GM18951 (cell line): ENCODE measurements around the gene CPXM2.

Source experiments
- POLR2A ChIP-seq: IDR thresholded peaks from 4 replicates; pipeline ENCODE4 v1.6.1; 2011; ENCODE audit warnings: mild to moderate bottlenecking; ENCODE audit not compliant: insufficient read length, insufficient read depth; ENCODE audit errors: extremely low read depth
- in situ Hi-C: fragments of 300-500 bp; cut with MboI; formaldehyde crosslinking; loops from one replicate; pipeline ENCODE4 v1.12.0; 2022; ENCODE audit warnings: low sequenced_read_pairs, mixed read lengths, inconsistent platforms; ENCODE audit not compliant: unreplicated experiment

Gene CPXM2

GRCh38 chr10:123721441-123722049 is 170.1 kb downstream of the CPXM2 start:
- no peak for TF ChIP-seq POLR2A
- in situ Hi-C loops: no loop called here

GRCh38 chr10:123720536-123720935 is 171.1 kb downstream of the CPXM2 start:
- in situ Hi-C loops: no loop called here
- TF ChIP-seq POLR2A: no peak

DNA sequence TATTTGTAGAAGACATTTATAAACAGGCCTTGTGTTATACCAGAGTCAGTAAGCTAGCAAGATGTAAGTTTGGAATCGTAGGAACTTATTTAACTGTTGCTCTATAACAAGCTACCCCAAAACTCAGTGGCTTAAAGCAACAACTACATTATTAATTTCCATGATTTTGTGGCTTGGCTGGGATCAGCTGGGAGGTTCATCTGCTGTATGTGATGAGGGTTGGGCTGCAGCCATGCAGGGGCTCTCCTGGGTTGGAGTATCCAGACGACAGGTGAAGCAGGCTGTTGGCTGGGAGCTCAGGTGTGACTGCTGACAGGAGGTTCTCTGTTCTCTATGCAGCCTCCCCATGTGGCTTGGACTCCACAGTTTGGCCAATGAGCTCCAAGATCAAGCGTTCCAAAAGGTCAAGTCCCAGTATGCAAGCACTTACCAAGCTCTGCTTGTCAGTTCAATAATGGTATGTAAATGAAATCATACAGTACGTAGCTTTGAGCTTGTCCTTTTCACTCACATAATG is 173.0 kb downstream of the CPXM2 start:
- in situ Hi-C loops: no loop called here
- no peak for TF ChIP-seq POLR2A

- in situ Hi-C loops: no loop called here
- no peak for TF ChIP-seq POLR2A
Measured at GRCh38 chr10:123717336-123717735, 174.3 kb downstream of the CPXM2 start.

DNA sequence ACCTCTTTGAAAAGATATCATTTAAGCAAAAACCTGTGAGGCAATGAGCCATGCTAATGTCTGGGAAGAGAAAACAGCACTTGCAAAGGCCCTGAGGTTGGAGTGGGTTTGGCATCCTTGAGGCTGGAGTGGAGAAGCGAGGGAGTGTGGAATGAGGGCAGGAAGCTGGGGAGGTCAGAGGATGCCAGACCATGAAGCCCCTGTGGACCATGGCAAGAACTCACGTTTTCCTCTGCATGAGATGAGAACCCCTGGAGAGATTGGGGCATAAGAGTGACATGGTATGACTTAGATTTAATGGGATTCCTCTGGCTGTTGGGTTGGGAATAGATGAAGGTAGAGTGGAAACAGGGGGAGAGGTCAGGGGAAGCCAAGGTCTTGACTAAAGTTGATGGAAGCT is 176.1 kb downstream of the CPXM2 start:
- in situ Hi-C loops: no loop called here
- TF ChIP-seq POLR2A: no peak

DNA sequence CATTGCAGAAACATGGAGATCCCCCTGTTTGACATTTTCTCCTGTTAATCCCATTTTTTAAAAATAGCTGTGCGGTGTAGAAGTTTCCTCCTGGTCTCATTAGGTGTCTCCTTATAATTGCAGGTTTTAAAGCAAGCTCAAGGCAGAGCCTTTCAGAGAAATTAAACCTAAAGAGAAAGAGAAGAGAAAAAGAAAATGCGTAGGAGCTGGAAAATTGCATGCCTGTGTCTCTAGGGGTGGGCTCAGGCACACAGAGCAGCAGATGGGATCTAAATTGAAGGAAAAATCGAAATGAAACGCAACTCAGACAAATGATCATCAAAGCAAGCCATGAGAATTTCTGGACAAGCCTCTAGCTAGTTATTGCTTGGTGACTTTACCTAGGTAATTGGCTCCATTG is 185.4 kb downstream of the CPXM2 start:
- no peak for TF ChIP-seq POLR2A
- in situ Hi-C loops: no loop called here

DNA sequence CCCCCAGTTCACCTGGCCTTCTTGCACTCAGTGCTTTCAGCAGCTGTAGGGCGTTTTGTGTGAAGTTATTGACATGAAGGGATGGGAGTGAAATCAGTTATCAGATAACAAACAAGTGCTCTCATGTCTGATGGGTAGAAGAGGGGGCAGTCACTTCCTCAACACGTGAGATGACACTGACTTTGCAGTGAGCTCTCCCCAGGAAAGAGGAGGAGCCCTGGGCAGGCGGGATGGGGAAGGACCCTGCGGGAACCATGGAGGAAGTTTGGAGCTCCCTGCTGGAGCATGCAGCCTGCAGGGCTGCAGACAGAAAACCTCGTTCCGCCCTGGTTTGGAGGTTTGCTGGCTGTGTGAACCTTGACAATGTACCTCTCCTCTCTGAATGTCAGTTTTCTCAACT is 186.8 kb downstream of the CPXM2 start:
- in situ Hi-C loops: no loop called here

DNA sequence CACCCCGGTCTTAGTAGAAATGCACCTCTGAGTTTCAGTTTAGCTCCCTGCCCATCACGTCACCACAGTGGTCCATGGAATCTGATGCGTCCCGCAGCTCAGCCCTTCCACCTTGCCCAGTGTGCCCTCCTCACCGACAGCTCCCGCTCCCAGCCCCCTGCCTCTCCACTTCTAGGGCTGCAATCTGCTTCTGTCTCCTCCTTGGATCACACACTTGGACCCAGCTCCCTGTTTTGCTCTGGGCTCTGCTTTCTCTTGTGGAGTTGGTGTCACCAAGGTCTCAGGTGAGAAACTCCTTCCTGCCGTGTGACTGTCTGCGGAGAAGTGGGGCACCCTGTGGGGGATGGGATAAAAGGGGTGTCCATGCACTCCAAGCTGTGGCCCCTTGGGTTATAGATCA is 187.5 kb downstream of the CPXM2 start:
- in situ Hi-C loops: no loop called here
- TF ChIP-seq POLR2A: no peak

More for the DNA sequence above, 186.8 kb downstream of the CPXM2 start:
- TF ChIP-seq POLR2A: no peak

DNA sequence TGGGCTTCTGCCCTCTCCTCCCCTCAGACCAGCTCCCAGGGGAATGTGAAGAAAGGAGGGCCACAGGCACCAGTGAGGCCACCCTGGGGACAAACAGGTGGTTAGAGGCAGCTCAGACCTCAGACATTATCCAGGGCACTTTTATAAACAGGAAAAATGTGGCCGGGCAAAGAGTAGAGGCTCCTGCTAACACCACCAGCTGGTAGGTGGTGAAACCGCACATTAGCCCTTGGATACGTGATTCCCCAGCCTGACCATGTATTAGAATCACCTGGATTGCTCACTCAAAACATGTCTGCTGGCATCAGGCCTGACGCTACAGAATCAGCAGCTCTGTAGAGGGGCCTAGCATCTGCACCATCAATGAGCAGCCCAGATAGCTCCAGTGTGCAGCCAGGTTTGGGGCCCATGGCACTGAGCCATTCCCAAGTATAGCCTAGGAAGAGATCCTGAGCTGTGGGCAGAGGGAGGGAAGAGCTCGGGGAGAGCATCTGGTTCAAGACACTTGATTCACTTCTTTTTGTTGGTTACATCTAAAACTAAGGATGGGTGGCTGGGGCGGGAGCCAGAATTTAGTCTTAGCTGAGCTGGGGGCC is 188.3 kb downstream of the CPXM2 start:
- in situ Hi-C loops: no loop called here

More for the DNA sequence above, 188.3 kb downstream of the CPXM2 start:
- no peak for TF ChIP-seq POLR2A
